ENCODE results near the gene CFAP57.

CFAP57 gene

DNA sequence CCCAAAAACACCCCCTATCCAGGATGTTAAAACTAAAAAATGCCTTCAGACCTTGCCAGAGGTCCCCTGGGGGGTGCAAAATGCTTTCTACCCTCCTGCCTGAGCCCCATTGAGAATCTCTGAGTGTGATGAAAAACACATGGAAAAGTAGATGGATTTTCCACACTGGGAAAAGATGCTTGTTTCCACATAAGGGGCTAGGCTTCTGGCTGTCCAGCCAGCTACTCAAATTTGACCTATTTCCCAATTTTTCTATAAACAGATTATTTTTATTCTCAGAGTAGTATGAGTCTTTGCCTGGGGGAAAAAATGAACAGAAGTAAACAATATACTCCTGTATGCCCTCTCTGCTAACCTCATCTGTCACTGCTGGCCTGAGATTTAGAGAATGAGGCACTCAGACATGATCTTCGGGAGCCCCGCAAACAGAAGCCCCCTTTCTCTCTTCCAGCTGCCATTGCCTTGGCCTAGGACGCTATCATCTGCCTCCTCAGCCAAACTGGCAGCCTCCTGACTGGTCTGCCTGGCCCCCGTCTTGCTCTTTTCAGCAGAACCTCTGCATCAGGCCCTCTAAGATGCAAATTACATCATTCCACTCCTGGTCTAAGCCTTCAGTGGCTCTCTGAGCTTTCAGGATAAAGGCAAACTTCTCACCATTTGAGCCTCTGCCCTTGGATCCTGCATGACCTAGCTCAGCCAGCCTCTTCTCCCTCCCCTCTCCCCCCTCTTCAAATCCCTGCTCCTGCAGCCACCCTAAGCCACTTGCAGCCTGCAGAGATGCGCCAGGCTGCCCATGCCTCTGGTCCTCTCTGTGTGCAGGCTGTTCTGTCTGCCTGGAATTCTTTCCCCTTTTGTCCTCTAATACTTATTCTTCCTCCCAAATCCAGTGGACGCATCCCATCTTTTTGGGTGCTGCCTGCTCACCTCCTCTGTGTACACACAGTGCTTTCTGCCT is 58.0 kb downstream of the CFAP57 start:
- Mint-ChIP-seq H3K9me3 (no peaks in the 10 kb centered on the region), H3K27ac (no peak overlapping the region), H3K27me3 (no peaks in the 10 kb centered on the region), H3K4me3 (no peak overlapping the region), H3K36me3 (ENCODE audit: low read depth) (no peaks in the 10 kb centered on the region), H3K4me1 (ENCODE audit: low read depth) (no peaks in the 10 kb centered on the region)

DNA sequence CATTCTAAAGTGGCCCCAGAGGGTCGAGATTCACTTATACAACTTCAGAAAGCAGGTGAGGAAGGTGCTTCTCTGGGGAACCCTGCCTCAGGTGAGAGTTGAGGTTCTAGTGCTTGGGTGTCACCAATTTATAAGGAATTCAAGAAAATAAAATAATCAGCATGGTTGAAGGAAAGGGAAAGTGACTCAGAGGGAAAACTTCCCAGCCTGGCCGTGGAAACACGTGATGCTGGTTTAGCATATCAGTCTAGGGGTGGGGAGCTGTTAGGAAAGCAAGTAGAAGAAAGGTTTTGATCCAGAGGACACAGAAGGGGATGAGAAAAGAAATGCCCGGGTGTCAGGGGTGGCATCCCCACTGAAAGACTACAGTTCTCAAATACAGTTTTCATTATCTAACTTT is 59.9 kb downstream of the CFAP57 start:
- H3K4me3 Mint-ChIP-seq = no peak overlapping the region

DNA sequence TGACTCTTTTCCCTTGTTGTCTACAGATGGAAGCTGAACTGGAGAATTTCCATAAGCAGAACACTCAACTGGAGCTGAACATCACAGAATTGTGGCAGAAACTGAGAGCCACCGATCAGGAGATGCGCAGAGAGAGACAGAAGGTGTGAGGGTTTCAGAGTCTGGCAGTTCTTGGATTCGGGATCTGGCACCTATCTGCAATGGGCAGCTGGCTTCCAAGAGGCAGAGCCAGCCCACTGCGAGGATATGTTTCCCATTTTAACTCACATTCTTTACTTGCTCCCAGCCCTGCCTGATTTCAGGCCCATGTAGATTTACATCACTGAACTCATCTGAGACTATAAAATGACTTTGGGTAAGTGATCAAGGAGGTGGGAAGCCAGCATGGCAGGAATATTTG is 60.4 kb downstream of the CFAP57 start:
- H3K36me3 Mint-ChIP-seq (ENCODE audit: low read depth) = no peaks in the 10 kb centered on the region
- no peaks in the 10 kb centered on the region for H3K27me3 Mint-ChIP-seq
- H3K4me1 Mint-ChIP-seq (ENCODE audit: low read depth) = no peaks in the 10 kb centered on the region
- no peak overlapping the region for H3K27ac Mint-ChIP-seq
- H3K4me3 Mint-ChIP-seq = no peak overlapping the region
- no peaks in the 10 kb centered on the region for H3K9me3 Mint-ChIP-seq

More for the DNA sequence above, 59.9 kb downstream of the CFAP57 start:
- Mint-ChIP-seq H3K27ac (no peak overlapping the region), H3K36me3 (ENCODE audit: low read depth) (no peaks in the 10 kb centered on the region), H3K9me3 (no peaks in the 10 kb centered on the region), H3K27me3 (no peaks in the 10 kb centered on the region), H3K4me1 (ENCODE audit: low read depth) (no peaks in the 10 kb centered on the region)

GRCh38 chr1:43233631-43234030 is 61.5 kb downstream of the CFAP57 start:
- H3K4me3 Mint-ChIP-seq = no peak overlapping the region
- H3K36me3 Mint-ChIP-seq (ENCODE audit: low read depth) = no peaks in the 10 kb centered on the region
- no peaks in the 10 kb centered on the region for H3K9me3 Mint-ChIP-seq
- no peak overlapping the region for H3K27ac Mint-ChIP-seq
- H3K4me1 Mint-ChIP-seq (ENCODE audit: low read depth) = no peaks in the 10 kb centered on the region
- no peaks in the 10 kb centered on the region for H3K27me3 Mint-ChIP-seq

DNA sequence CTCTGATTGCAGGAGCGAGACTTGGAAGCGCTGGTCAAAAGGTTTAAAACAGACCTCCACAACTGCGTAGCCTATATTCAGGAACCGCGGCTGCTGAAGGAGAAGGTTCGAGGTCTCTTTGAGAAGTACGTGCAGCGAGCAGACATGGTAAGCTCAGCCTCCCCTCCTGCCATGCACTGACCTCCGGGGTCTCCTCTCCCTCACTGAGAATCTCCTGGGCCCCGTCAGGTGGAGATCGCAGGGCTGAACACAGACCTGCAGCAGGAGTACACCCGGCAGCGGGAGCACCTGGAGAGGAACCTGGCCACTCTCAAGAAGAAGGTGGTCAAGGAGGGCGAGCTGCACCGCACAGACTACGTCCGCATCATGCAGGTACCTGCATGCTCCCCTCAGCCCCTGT is 62.1 kb downstream of the CFAP57 start:
- no peaks in the 10 kb centered on the region for H3K36me3 Mint-ChIP-seq (ENCODE audit: low read depth)
- H3K4me1 Mint-ChIP-seq (ENCODE audit: low read depth) = peaks cover 4% of the 10 kb centered on the region
- no peaks in the 10 kb centered on the region for H3K27me3 Mint-ChIP-seq
- H3K27ac Mint-ChIP-seq = no peak overlapping the region
- no peak overlapping the region for H3K4me3 Mint-ChIP-seq
- no peaks in the 10 kb centered on the region for H3K9me3 Mint-ChIP-seq

DNA sequence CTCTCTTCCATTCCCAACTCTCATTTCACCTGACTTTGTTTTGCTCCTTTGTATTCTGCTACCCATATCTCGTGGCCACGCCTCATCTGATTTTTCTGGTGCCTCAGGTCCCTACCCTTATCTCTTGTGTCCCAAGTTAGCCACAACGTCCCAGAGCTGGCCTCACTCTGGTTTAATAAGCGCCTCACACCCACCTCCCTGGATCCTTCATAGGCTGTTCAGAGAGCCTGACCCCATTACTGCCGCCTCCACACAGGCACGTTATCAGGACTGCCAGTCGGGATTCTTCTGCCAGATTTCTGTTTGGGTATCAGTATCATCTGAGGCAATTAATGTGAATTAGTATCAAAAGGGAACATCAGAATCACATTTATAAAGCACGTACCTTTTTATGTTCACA is 62.9 kb downstream of the CFAP57 start:
- H3K9me3 Mint-ChIP-seq = no peaks in the 10 kb centered on the region
- no peaks in the 10 kb centered on the region for H3K27me3 Mint-ChIP-seq
- peaks cover 4% of the 10 kb centered on the region for H3K4me1 Mint-ChIP-seq (ENCODE audit: low read depth)

DNA sequence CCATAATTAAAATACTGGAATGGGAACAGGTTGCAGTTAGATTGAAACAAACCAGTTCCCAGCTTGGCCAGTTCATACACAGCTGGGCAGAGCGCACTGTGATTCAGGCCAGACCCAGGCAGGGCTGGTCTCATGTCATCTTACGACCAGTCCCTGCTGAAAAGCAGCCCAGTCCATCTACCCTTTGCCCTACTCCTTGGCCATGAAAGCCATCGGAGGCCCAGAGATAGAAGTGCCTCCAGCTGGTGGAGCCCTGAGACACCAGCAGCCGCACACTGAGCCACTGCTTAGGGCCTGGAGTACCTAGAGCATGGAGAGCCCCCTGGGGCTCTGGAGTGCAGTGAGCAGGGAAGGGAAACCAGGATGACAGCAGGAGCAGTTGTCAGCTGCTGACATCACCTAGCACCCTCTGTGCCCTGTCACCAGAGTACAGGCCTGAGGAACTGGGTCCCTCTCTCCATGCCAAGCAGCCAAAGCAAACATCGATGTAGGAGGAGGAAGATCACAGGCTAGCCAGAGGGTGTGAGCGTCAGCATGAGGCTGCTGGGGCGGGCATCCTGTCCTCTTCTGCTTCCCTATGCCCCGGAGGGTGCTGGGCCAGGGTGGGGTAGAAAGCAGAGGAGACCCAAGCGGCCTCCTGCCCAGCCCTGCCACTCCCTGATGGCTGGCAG is 63.5 kb downstream of the CFAP57 start:
- H3K27ac Mint-ChIP-seq = no peak overlapping the region
- peaks cover 4% of the 10 kb centered on the region for H3K4me1 Mint-ChIP-seq (ENCODE audit: low read depth)
- no peak overlapping the region for H3K4me3 Mint-ChIP-seq
- H3K9me3 Mint-ChIP-seq = peaks cover 4% of the 10 kb centered on the region
- H3K27me3 Mint-ChIP-seq = no peaks in the 10 kb centered on the region
- H3K36me3 Mint-ChIP-seq (ENCODE audit: low read depth) = no peaks in the 10 kb centered on the region

More for the DNA sequence above, 62.9 kb downstream of the CFAP57 start:
- no peaks in the 10 kb centered on the region for H3K36me3 Mint-ChIP-seq (ENCODE audit: low read depth)
- H3K27ac Mint-ChIP-seq = no peak overlapping the region
- no peak overlapping the region for H3K4me3 Mint-ChIP-seq

GRCh38 chr1:43237121-43237520 is 65.0 kb downstream of the CFAP57 start:
- Mint-ChIP-seq H3K9me3 (peaks cover 5% of the 10 kb centered on the region), H3K27ac (no peak overlapping the region), H3K27me3 (no peaks in the 10 kb centered on the region), H3K4me3 (no peak overlapping the region), H3K4me1 (ENCODE audit: low read depth) (peaks cover 4% of the 10 kb centered on the region), H3K36me3 (ENCODE audit: low read depth) (no peaks in the 10 kb centered on the region)

GRCh38 chr1:43238085-43238484 is 66.0 kb downstream of the CFAP57 start:
- Mint-ChIP-seq H3K36me3 (ENCODE audit: low read depth) (no peaks in the 10 kb centered on the region), H3K9me3 (peaks cover 5% of the 10 kb centered on the region), H3K27me3 (no peaks in the 10 kb centered on the region), H3K4me1 (ENCODE audit: low read depth) (peaks cover 4% of the 10 kb centered on the region), H3K4me3 (no peak overlapping the region), H3K27ac (no peak overlapping the region)

DNA sequence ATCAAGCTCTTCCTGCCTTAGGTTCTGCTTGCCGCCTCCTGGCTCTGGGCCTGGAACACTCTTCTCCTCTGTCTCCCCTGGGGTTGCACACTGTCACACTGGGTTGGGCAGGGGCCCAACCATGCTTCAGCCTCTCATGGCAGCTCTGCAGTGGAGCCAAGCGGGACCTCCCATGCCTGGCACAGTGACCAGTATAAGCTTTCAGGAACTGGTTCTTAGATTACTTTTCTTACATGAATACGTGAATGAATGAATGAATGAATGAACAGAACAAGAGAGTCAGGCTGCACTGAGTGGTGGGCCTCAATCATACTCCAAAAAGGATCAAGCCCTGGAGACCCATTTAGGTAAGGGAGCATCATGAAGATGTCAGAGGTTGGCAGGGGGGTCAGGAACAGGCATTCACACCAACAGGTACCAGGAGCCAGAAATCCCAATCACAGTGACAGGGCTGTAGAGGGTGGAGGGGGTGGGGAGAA is 66.9 kb downstream of the CFAP57 start:
- peaks cover 4% of the 10 kb centered on the region for H3K4me1 Mint-ChIP-seq (ENCODE audit: low read depth)
- no peak overlapping the region for H3K4me3 Mint-ChIP-seq
- no peaks in the 10 kb centered on the region for H3K36me3 Mint-ChIP-seq (ENCODE audit: low read depth)
- peaks cover 5% of the 10 kb centered on the region for H3K9me3 Mint-ChIP-seq
- H3K27me3 Mint-ChIP-seq = no peaks in the 10 kb centered on the region
- H3K27ac Mint-ChIP-seq = no peak overlapping the region

DNA sequence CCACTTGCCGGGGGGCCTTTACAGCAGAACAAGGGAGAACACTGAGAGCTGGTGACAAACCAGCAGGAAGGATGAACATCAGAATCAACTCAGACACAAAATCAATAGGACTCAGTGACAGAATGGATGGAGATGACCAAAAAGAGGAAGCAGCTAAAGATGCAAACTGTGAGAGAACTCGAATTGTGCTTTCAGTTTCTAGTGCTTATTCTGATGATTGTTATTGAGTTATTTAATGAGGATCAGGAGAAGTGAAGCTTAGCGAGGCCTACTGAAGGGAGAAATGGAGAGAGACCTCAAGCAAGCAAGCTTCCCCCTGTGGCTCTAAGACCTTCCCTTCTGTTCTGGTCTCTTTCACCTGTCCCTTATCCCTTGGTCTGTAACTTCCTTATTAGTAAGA is 67.4 kb downstream of the CFAP57 start:
- peaks cover 5% of the 10 kb centered on the region for H3K9me3 Mint-ChIP-seq
- no peaks in the 10 kb centered on the region for H3K36me3 Mint-ChIP-seq (ENCODE audit: low read depth)
- H3K4me3 Mint-ChIP-seq = no peak overlapping the region
- H3K27me3 Mint-ChIP-seq = no peaks in the 10 kb centered on the region
- H3K4me1 Mint-ChIP-seq (ENCODE audit: low read depth) = peaks cover 4% of the 10 kb centered on the region
- no peak overlapping the region for H3K27ac Mint-ChIP-seq

DNA sequence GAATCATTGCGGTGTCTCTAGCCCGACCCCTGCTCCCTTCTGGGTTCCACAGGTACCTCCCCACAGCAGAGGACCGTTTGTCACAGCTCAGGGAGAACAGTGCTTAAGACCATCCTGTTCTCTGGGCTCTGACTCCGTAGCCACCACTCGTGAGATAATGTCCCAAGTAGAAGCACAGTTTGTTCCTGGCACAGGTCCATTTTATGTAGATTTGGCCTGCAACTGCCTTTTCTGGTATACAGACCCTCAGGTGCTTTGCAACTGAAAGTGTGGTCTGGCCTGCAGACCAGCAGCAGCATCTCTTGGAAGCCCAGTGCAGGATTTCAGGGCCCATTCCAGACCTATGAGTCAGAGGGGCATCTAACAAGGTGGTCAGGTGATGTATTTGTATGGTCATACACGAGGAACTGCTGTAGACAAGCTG is 69.3 kb downstream of the CFAP57 start:
- Mint-ChIP-seq H3K36me3 (ENCODE audit: low read depth) (no peaks in the 10 kb centered on the region), H3K27me3 (no peaks in the 10 kb centered on the region), H3K4me3 (no peak overlapping the region), H3K27ac (no peak overlapping the region), H3K9me3 (peaks cover 8% of the 10 kb centered on the region), H3K4me1 (ENCODE audit: low read depth) (peaks cover 4% of the 10 kb centered on the region)

DNA sequence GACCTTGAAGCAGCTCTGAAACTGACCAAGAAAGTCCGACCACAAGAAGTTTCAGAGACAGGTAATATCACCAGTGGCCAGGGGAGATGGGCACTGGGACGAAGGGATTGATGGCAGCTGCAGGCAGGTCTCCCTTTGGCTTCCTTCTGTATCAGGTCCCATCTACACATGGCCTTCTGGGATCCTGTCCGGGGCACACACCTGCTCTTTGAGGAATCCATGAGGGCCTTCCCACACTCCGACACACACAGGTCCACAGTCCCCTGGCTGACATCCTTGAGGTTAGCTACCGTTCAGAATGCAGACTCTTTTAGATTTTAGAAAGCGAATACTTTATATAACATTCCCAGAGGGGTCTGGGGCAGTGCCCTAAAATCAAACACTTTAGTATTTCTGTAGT is 71.2 kb downstream of the CFAP57 start:
- Mint-ChIP-seq H3K4me3 (no peak overlapping the region), H3K36me3 (ENCODE audit: low read depth) (no peaks in the 10 kb centered on the region), H3K4me1 (ENCODE audit: low read depth) (peaks cover 4% of the 10 kb centered on the region), H3K27ac (no peak overlapping the region), H3K9me3 (peaks cover 9% of the 10 kb centered on the region), H3K27me3 (peaks cover 3% of the 10 kb centered on the region)

DNA sequence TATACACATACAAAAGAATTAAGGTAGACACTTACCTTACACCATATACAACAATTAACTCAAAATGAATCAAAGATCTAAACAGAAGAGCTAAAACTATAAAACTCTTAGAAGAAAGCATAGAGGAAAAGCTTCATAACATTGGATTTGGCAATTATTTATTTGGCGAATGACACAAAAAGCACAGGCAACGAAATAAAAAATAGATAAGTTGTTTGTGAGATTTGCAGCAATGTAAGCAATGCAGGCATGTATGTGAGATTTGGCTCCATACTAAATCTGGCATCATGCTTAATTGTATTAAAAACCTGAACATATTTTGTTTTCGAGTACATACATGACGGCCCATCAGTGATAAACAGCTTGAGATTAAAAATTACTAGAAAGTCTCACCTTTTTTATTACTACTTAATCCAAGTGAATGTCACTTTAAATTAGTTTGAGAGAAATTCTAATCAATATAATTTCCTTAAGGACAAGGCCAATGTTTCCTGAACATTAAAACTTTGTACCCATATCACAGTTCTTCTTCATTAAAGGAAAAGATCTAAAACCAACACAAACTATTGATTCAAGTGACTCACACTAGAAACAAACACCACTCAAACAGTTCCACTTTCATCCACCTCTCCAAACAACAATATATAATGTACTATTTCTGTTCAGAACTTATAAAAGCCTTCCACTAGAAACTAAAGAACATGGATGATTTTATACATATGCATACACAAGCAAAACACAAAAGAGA is 74.5 kb downstream of the CFAP57 start:
- Mint-ChIP-seq H3K4me3 (no peak overlapping the region), H3K9me3 (peaks cover 4% of the 10 kb centered on the region), H3K4me1 (ENCODE audit: low read depth) (no peaks in the 10 kb centered on the region), H3K27me3 (peaks cover 3% of the 10 kb centered on the region), H3K36me3 (ENCODE audit: low read depth) (no peaks in the 10 kb centered on the region), H3K27ac (no peak overlapping the region)
